GM21619 (cell line): Measurements from ENCODE around the gene VSTM4.

Experiments
- ATAC-seq: cut with Tn5 transposase; IDR thresholded peaks from one replicate; pipeline ENCODE4 v1.9.1; 2021; ENCODE audit not compliant: unreplicated experiment

Gene VSTM4

DNA sequence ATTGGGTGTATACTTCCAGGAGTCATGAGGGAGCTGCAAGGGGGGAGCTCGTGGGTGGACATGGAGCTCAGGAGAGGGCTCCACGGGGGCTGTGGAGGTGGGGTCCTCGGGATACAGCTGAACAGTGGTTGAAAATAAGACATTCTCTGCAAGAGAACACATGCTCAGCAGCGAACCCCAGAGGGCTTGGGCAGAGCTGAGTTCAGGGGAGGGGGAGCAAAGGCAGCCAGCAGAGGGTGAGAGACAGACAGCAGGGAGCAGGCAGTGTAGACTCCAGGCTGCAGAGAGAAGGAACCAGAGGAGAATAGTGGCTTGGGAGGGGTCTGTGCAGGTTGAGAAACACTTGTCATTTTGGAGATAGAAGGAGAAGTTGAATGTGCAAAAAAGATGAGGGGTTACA lies 102.7 kb downstream of the VSTM4 start:
- ATAC-seq = no peak

DNA sequence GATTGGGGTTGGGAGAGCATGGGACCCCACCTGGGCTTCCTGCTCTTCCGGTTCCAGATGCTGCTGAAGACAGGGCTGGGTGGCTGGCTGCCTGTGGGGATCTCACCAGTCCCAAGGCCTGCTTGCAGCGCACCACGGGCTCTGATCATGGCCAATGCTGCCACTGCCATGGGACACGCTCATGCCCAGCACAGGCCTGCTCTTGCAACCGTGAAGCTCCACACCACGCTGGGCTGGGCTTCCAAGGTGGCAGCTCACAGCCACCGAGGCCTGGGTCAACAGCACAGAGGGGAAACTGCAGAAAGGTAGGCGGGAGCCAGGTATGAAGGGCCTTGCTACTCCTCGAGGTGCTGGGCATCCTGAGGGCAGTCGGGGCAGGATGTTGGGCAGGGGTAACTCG lies 103.6 kb downstream of the VSTM4 start:
- ATAC-seq = no peak

GRCh38 chr10:49010865-49011264 lies 104.5 kb downstream of the VSTM4 start:
- no peak for ATAC-seq

DNA sequence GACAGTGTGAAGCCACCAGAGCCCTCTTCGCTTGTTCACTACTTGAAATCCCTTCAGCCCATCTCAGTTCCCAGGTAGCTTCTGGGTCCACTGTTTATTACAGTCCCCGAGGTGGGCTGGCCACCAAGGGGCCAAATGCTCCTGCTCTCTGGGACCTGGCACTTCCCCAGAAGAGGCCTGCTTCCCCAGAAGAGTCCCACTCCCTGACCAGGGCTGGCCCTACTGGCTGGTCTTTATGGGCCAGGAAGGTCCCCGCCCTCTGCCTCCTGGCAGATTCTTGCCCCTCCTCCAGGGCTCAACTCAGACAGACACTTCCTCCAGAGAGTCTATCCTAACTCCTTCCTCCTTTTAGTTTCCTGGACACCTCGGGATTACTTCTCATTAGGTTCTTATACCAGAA lies 105.0 kb downstream of the VSTM4 start:
- ATAC-seq = no peak

- ATAC-seq = no peak
Measured at GRCh38 chr10:49009199-49009979, 105.9 kb downstream of the VSTM4 start.

DNA sequence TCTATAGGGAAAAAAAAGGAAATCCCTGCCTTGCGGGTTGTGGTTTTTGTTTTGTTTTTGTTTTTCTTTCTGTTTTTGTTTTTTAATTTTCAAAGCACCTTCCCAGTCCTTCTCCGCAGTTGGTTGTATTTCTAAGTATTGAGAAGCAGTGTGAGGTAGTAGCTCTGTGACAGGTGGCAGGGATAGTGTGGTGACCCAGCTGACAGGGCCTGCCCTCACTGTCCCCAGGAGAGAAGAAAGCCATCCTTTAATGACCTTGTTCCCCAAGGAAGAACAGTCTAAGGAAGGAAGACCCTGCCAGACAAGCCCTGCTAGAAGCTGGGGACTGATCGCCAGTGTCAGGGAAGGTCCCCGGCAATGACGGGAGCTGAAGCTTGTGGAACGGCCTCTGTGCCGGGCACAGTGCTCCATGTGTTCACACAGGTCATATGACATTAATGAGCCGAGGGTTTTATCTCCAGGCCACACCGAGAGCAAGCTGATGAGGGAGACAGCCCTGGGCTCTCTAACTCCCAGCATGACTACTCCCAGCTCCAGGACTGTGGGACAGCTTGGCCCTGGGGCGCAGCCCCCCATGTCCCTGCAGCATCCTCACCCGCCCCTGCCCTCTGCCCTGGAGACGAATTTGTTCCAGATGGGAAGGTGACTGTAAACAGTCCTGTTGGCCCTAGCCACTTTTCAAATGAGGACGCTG lies 106.7 kb downstream of the VSTM4 start:
- ATAC-seq = no peak

DNA sequence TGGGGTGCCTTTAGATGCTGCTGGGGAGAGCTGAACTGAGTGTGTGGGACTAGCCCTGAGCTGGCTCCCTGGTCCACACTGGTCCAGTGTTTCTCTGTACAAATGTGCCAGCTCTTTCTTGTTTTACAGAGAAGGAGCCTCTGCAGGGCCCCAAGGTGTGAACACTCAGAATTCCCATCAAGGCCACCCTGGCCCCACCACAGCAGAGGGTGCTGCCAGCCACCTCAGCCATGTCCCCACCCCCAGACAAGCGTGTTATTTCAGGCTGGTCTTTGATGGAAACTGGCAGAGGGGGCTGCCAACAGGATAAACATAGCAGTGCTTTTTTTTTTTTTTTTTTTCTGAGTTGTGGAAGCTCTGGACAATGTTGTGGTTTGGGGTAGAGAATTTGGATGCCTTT lies 107.2 kb downstream of the VSTM4 start:
- ATAC-seq = no peak

GRCh38 chr10:49007129-49007528 lies 108.2 kb downstream of the VSTM4 start:
- no peak for ATAC-seq

- no peak for ATAC-seq
Measured at GRCh38 chr10:49005270-49005669, 110.1 kb downstream of the VSTM4 start.

DNA sequence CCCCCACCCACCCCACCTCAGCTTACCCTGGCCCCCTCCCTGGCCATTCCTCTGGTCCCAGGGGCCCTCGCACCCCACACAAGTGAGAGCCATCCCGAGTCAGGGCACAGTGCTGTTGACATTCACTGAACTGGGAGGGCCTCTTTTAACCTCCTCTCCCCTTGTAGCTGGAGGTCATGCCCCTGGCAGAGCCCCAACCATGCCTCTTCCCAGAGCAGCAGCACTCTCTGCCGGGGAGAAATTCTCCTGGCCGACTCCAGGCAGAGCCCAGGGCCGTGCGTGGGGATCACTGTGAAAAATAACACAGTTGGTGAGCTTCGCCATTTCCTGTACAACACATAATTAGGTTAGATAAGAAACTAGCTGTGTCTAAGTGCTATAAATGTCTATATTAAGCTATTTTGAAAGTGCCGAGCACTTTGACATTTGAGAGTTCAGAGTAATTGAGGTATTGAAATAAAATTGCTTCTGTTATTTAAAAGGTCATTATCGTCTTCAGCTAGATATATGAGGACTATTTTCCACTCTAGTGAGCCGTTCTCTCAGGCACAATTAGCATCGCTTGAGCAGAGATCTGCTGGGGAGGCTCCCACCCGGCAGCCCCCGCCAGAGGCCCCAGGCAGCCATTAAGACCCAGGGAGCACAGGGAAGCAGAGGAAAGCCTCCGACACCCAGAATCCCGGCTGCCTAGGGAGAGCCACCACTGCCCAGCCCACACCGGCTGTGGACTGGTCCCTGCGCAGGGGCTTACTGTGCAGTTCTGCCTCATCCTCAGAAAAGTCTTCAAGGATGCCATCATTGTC lies 113.3 kb downstream of the VSTM4 start:
- ATAC-seq = no peak

DNA sequence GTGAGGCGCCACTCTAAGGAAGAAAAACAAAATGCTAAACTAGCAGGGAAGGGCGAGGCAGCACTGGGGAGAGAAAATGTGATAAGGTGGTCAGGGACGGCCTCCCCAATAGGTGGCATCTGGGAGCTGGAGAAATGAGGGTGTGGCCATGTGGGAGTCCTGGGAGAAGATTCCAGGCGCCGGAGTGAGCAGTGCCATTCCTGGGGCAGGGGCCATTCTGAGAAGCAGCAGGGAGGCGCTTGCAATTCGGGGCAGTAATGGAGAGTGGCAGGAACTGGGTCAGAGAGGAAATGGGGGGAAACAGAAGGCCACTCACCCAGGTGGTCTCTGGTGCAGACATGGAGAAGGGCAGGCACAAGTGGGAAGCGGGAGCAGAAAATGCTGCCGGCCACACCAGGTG lies 113.9 kb downstream of the VSTM4 start:
- no peak for ATAC-seq

- no peak for ATAC-seq
Measured at GRCh38 chr10:49000437-49001398, 114.6 kb downstream of the VSTM4 start.

DNA sequence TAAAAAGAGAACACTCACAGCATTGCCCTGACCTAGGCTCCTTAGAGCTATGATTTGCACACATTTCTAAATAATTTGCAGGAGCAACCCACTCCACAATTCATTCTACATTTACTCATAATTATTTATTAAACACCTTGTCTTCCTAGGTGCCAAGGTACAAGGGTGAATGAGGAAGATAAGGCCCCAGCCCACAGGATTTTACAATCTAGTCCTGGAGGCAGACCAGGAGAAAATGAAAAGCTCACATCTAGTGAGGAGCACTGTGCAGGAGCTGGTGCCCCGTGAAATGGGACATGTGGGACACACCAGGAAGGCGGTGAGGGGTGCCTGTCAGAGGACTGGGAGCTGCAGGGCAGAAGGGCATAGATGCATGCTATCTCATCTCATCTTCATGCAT lies 116.0 kb downstream of the VSTM4 start:
- no peak for ATAC-seq

DNA sequence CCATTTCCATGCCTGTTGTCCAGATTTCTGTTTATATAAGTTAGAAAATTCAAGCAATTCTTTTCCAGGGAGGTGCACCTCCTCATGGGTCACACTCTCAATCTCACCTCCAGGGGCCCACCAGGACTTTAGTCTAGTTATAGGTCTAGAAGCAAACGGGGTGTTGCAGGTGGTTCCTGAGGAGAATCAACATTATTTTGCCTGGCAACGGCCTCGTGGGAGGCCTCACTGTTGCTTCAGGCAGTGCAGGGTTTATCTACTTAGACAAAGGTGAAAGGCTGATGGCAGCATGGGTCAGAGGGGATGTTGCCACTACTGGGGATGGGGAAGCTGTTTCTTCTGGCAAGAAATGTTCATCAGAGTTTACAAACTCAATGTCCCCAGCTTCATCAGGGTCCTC lies 119.0 kb downstream of the VSTM4 start:
- no peak for ATAC-seq

DNA sequence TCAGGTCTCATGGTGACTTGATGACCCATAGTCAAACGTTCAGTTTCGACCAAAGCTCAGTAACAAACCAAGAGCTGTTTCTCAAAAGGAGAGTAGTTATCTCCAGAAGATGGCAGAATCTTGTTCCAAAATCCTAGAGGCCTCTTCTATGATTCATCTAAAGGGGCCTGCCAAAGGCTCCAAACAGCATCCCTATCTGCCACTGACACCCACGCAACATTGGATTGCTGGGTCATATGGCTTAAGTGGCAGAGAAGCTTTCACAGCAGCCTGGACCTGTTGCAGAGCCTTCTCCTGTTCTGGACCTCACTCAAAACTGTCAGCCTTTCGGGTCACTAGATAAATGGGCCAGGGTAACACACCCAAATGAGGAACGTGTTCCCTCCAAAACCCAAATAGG lies 121.7 kb downstream of the VSTM4 start:
- ATAC-seq = no peak

DNA sequence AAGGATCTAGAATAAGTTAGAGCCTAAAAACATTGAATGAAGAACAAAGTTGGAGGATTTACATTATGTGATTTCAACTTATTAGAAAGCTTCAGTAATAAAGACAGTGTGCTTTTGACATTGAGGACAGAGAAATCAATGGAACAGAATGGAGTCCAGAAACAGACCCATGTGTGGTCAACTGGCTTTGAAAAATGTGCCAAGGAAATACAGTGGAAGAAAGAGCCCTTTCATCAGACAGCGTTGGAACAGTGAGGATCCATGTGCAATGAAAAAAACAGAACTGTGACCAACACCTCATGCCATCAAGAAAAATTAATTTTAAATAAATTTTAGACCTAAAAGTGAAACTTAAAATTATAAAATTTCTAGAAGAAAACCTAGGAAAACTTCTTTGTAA lies 125.1 kb downstream of the VSTM4 start:
- no peak for ATAC-seq

DNA sequence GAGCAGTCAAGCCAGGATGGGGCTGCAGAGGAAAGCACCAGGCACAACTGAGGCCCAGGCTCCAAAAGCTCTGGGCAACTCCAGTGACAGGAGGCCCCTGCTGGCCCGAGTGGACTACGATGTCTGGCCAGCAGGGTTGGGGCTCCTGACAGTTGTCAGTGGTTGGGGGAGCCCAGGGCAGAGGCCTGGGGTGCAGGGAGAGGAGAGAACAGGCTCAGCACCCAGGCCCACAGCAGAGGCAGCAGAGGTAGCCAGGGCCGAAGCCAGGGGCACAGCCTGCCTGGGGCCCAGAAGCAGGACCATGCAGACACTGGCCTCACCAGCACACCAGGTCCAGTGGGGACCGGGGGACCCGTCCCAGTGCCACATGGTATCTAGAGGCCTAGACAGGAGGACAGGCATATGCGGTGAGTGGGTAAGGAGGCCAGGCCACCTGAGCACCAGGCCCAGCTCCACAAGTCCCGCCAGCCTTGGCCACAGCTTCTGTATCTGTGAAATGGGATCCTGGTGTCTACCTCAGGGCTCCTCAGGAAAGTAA lies 129.6 kb downstream of the VSTM4 start:
- ATAC-seq = no peak

DNA sequence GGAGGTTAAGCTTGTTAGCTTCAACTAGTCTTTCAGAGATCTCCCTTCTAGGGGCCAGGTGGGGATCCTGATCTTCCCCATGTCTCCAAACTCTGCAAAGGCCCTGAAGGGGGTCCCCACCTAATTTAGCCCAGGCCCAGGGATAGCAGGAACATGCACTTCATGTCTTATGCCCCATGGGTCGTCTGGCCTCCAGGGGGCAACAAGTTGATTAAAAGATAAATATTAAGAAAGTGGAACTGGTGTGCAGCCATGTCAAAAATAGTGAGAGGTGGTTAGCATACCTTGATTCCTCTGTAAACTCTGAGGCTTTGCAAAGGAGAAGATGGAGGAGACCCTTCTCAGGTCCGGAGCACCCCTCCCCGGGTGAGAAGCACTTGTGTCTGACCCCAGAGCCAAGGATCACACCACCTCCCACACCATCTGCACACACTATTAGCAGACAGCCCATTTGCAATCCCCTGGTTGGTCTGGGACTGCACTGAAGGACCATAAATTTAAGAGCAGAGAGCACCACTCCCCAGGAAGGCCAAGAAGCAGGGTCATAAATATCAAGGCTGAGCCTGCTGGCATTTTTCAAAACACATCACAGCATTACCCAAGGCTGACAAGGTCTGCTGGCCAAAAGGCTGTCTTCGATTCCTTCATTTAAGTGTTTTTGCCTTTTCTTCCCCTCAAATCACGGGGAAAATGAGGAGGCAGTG lies 131.5 kb downstream of the VSTM4 start:
- ATAC-seq = no peak

- ATAC-seq = no peak
Measured at GRCh38 chr10:48982584-48982983, 132.7 kb downstream of the VSTM4 start.
